ENCODE results near the gene PCBP3.

- TF ChIP-seq CTCF (IDR thresholded peaks at IDR 0.05; ENCODE audit: low read depth, low read length, missing input control): no peak
- TF ChIP-seq SP1 (IDR thresholded peaks at IDR 0.05): no peak
- no peak for TF ChIP-seq MAX (IDR thresholded peaks at IDR 0.05)
- TF ChIP-seq YY1 (IDR thresholded peaks at IDR 0.05): no peak
- no peak for TF ChIP-seq REST (IDR thresholded peaks at IDR 0.05)
- TF ChIP-seq ATF3 (IDR thresholded peaks at IDR 0.05): no peak
- no peak for TF ChIP-seq JUND (IDR thresholded peaks at IDR 0.05)
- no peak for TF ChIP-seq FOXA1 (IDR thresholded peaks at IDR 0.05)
- TF ChIP-seq TAF1 (conservative IDR thresholded peaks at IDR 0.05): no peak
- no peak for TF ChIP-seq EGR1 (IDR thresholded peaks at IDR 0.05; ENCODE audit: low read depth in 2 of 2)
- no peak for TF ChIP-seq RAD21 (IDR thresholded peaks at IDR 0.05)
- TF ChIP-seq GABPA (IDR thresholded peaks at IDR 0.05 in 1 of 2, conservative IDR thresholded peaks at IDR 0.05 in 1 of 2): no peak
- no peak for TF ChIP-seq ZBTB33 (IDR thresholded peaks at IDR 0.05)
- TF ChIP-seq HNF4A (conservative IDR thresholded peaks at IDR 0.05): no peak
Observed at GRCh38 chr21:45613396-45613795, 30.1 kb upstream of the PCBP3 start.
